HepG2 (cell line): Measurements from ENCODE around the gene LIMA1. TPM values are rescaled to one million over a fixed set of nuclear protein-coding genes. Genes with fewer than 3 reads are reported as not detected.

Experiments
- ARID2 ChIP-seq: sonication (generic); formaldehyde crosslinking; IDR thresholded peaks from 2 replicates; pipeline ENCODE4 v1.8.1; 2022; ENCODE audit warnings: mild to moderate bottlenecking, missing genetic modification reagents, borderline replicate concordance
- ETV5 ChIP-seq: IDR thresholded peaks from 2 replicates; pipeline ENCODE4 v1.6.1; 2018; ENCODE audit warnings: missing biosample characterization, missing genetic modification reagents, inconsistent platforms, borderline replicate concordance
- FOXA3 ChIP-seq: IDR thresholded peaks from 2 replicates; pipeline ENCODE4 v1.6.1; 2016; ENCODE audit warnings: missing genetic modification reagents, missing compliant biosample characterization
- GFI1 ChIP-seq: sonication (generic); formaldehyde crosslinking; IDR thresholded peaks from 2 replicates; pipeline ENCODE4 v1.5.0; 2020; ENCODE audit warnings: missing genetic modification reagents, mild to moderate bottlenecking, borderline replicate concordance
- NFATC3 ChIP-seq: sonication (generic); formaldehyde crosslinking; IDR thresholded peaks from 2 replicates; pipeline ENCODE4 v1.5.1; 2020; ENCODE audit warnings: mild to moderate bottlenecking, missing genetic modification reagents
- PCBP2 ChIP-seq: fragments of 200-400 bp; formaldehyde crosslinking; optimal IDR thresholded peaks from 2 replicates; pipeline ENCODE3; 2018; ENCODE audit warnings: low read length, low read depth; ENCODE audit not compliant: poor library complexity, severe bottlenecking
- SAFB2 ChIP-seq: sonication (generic); formaldehyde crosslinking; IDR thresholded peaks from 2 replicates; pipeline ENCODE4 v1.5.1; 2020; ENCODE audit warnings: missing genetic modification reagents, low read depth, mild to moderate bottlenecking, borderline replicate concordance
- SALL1 ChIP-seq: sonication (generic); formaldehyde crosslinking; IDR thresholded peaks from 2 replicates; pipeline ENCODE4 v1.8.0; 2022; ENCODE audit warnings: mild to moderate bottlenecking, missing genetic modification reagents
- ZNF33A ChIP-seq: sonication (generic); formaldehyde crosslinking; IDR thresholded peaks from 2 replicates; pipeline ENCODE4 v1.5.1; 2020; ENCODE audit warnings: missing genetic modification reagents, mild to moderate bottlenecking, moderate library complexity, borderline replicate concordance
- ZNF33B ChIP-seq: sonication (generic); formaldehyde crosslinking; IDR thresholded peaks from 2 replicates; pipeline ENCODE4 v1.5.1; 2020; ENCODE audit warnings: mild to moderate bottlenecking, missing genetic modification reagents
- polyA plus RNA-seq, 8 experiments: library from polyadenylated mRNA; depleted of rRNA in 3 of 8; stranded (reverse) in 7 of 8; unstranded in 1 of 8; fragments of >200 nt; fragmentation: Illumina TruSeq in 4 of 8; extraction: Trizol in 4 of 8; gene quantifications; 2 replicates each; pipeline versions ENCODE4 v1.2.1 to v1.2.3, GENCODE V29; 2011 to 2016; ENCODE audit warnings: low read depth in 4 of 8, missing spikeins in 1 of 8, mixed read lengths in 1 of 8; ENCODE audit not compliant: insufficient read depth in 1 of 8
- total RNA-seq, 5 experiments: library from RNA; depleted of rRNA; stranded (reverse); fragments of >200 nt; fragmentation: Illumina TruSeq; extraction: Trizol; gene quantifications; 2 replicates each; pipeline ENCODE4 v1.2.3, GENCODE V29; 2016; ENCODE audit warnings: low read depth in 1 of 5
- TF ChIP-seq, protein P1 (sequence below): sonication (generic); formaldehyde crosslinking; IDR thresholded peaks from 2 replicates; pipeline ENCODE4 v1.4.0; 2020; ENCODE audit warnings: missing genetic modification reagents
- TF ChIP-seq, protein P2 (sequence below), 2 experiments: sonication (generic) in 1 of 2; formaldehyde crosslinking in 1 of 2; IDR thresholded peaks; 2 replicates each; pipeline versions ENCODE4 v1.5.1 to v1.6.1; 2011 to 2020; ENCODE audit warnings: borderline replicate concordance in 1 of 2, low read depth in 1 of 2, low read length in 1 of 2, mild to moderate bottlenecking in 1 of 2, missing genetic modification reagents in 1 of 2, moderate library complexity in 1 of 2
- TF ChIP-seq, protein P3 (sequence below), 2 experiments: sonication (generic) in 1 of 2; formaldehyde crosslinking in 1 of 2; IDR thresholded peaks; 2 replicates each; pipeline versions ENCODE4 v1.4.0 to v1.6.1; 2018 to 2020; ENCODE audit warnings: missing genetic modification reagents in 2 of 2, borderline replicate concordance in 1 of 2, low read depth in 1 of 2, mild to moderate bottlenecking in 1 of 2, missing biosample characterization in 1 of 2
- TF ChIP-seq, protein P4 (sequence below): sonication (generic); formaldehyde crosslinking; IDR thresholded peaks from 2 replicates; pipeline ENCODE4 v1.5.0; 2020; ENCODE audit warnings: missing genetic modification reagents
- TF ChIP-seq, protein P5 (sequence below): sonication (generic); formaldehyde crosslinking; IDR thresholded peaks from 2 replicates; pipeline ENCODE4 v1.5.0; 2020; ENCODE audit warnings: mild to moderate bottlenecking, missing genetic modification reagents, moderate library complexity
- TF ChIP-seq, protein P6 (sequence below): sonication (generic); formaldehyde crosslinking; IDR thresholded peaks from 2 replicates; pipeline ENCODE4 v1.4.0; 2020; ENCODE audit warnings: mild to moderate bottlenecking, missing genetic modification reagents, borderline replicate concordance

Gene LIMA1
- total and polyA plus RNA-seq, 2 of the 13 experiments (the other 11 are each of a cell fraction or from before 2014, with no cell fraction given) = 13.0 to 19.8 TPM

DNA sequence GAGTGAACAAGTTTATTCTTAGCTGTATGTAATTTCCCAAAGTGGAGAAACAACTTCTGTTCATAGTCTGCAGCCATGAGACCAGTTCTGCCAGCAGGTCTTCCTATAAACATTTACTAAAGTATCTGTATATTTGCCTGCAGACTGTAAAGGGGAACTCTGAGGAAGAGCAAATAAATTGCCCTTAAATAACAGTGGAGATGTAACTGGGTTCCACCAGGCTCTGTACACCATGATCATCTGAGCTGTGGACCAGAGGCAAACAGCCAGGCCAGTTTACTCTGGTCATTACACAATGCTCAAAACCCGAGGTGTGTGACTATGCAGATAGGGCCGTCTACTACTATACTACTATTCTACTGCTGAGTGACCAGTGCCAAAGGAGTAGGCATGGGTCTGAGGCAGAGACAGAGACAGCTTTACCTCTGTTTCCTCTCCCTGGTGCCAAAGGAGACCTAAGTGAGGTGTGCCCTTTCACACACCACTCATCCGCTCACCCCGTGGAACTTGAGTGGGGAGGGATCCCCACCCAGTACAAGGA is 95.0 kb downstream of the LIMA1 start (continued):
- TF ChIP-seq, protein P1, sequence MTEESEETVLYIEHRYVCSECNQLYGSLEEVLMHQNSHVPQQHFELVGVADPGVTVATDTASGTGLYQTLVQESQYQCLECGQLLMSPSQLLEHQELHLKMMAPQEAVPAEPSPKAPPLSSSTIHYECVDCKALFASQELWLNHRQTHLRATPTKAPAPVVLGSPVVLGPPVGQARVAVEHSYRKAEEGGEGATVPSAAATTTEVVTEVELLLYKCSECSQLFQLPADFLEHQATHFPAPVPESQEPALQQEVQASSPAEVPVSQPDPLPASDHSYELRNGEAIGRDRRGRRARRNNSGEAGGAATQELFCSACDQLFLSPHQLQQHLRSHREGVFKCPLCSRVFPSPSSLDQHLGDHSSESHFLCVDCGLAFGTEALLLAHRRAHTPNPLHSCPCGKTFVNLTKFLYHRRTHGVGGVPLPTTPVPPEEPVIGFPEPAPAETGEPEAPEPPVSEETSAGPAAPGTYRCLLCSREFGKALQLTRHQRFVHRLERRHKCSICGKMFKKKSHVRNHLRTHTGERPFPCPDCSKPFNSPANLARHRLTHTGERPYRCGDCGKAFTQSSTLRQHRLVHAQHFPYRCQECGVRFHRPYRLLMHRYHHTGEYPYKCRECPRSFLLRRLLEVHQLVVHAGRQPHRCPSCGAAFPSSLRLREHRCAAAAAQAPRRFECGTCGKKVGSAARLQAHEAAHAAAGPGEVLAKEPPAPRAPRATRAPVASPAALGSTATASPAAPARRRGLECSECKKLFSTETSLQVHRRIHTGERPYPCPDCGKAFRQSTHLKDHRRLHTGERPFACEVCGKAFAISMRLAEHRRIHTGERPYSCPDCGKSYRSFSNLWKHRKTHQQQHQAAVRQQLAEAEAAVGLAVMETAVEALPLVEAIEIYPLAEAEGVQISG (CRISPR knock-in tag) = no peak
- TF ChIP-seq FOXA3 (CRISPR knock-in tag) (peak; percentile 76), ZNF33B (CRISPR knock-in tag) (no peak), GFI1 (CRISPR knock-in tag) (no peak), NFATC3 (CRISPR knock-in tag) (no peak), ETV5 (CRISPR knock-in tag) (no peak; the same call in 1 of the 2 replicates), SALL1 (CRISPR knock-in tag) (peak; percentile 70), ARID2 (CRISPR knock-in tag) (0 out of 2 replicates have a peak, but pooled peaks have one; percentile 36), SAFB2 (CRISPR knock-in tag) (no peak), PCBP2 (no peak), ZNF33A (CRISPR knock-in tag) (no peak)
- TF ChIP-seq, protein P2, sequence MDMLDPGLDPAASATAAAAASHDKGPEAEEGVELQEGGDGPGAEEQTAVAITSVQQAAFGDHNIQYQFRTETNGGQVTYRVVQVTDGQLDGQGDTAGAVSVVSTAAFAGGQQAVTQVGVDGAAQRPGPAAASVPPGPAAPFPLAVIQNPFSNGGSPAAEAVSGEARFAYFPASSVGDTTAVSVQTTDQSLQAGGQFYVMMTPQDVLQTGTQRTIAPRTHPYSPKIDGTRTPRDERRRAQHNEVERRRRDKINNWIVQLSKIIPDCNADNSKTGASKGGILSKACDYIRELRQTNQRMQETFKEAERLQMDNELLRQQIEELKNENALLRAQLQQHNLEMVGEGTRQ (IDR thresholded peaks at IDR 0.05; ENCODE audit: low read depth, low read length) = no peak
- TF ChIP-seq, protein P2 (CRISPR knock-in tag; IDR thresholded peaks at IDR 0.05; ENCODE audit: borderline replicate concordance) = no peak
- TF ChIP-seq, protein P3, sequence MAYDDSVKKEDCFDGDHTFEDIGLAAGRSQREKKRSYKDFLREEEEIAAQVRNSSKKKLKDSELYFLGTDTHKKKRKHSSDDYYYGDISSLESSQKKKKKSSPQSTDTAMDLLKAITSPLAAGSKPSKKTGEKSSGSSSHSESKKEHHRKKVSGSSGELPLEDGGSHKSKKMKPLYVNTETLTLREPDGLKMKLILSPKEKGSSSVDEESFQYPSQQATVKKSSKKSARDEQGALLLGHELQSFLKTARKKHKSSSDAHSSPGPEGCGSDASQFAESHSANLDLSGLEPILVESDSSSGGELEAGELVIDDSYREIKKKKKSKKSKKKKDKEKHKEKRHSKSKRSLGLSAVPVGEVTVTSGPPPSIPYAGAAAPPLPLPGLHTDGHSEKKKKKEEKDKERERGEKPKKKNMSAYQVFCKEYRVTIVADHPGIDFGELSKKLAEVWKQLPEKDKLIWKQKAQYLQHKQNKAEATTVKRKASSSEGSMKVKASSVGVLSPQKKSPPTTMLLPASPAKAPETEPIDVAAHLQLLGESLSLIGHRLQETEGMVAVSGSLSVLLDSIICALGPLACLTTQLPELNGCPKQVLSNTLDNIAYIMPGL (CRISPR knock-in tag; IDR thresholded peaks at IDR 0.05; ENCODE audit: borderline replicate concordance in 1 of 2, low read depth in 1 of 2) = no peak
- TF ChIP-seq, protein P4, sequence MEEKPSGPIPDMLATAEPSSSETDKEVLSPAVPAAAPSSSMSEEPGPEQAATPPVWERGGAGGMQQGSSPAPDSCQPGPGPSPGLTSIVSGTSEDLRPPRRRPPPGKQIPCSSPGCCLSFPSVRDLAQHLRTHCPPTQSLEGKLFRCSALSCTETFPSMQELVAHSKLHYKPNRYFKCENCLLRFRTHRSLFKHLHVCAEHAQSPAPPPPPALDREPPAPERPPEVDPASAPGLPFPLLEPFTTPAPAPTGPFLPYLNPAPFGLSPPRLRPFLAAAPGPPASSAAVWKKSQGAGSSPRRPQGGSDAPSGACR (CRISPR knock-in tag) = peak; percentile 46; the same call in 1 of the 2 replicates
- TF ChIP-seq, protein P5, sequence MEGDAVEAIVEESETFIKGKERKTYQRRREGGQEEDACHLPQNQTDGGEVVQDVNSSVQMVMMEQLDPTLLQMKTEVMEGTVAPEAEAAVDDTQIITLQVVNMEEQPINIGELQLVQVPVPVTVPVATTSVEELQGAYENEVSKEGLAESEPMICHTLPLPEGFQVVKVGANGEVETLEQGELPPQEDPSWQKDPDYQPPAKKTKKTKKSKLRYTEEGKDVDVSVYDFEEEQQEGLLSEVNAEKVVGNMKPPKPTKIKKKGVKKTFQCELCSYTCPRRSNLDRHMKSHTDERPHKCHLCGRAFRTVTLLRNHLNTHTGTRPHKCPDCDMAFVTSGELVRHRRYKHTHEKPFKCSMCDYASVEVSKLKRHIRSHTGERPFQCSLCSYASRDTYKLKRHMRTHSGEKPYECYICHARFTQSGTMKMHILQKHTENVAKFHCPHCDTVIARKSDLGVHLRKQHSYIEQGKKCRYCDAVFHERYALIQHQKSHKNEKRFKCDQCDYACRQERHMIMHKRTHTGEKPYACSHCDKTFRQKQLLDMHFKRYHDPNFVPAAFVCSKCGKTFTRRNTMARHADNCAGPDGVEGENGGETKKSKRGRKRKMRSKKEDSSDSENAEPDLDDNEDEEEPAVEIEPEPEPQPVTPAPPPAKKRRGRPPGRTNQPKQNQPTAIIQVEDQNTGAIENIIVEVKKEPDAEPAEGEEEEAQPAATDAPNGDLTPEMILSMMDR (CRISPR knock-in tag) = no peak; the same call in 1 of the 2 replicates
- TF ChIP-seq, protein P6, sequence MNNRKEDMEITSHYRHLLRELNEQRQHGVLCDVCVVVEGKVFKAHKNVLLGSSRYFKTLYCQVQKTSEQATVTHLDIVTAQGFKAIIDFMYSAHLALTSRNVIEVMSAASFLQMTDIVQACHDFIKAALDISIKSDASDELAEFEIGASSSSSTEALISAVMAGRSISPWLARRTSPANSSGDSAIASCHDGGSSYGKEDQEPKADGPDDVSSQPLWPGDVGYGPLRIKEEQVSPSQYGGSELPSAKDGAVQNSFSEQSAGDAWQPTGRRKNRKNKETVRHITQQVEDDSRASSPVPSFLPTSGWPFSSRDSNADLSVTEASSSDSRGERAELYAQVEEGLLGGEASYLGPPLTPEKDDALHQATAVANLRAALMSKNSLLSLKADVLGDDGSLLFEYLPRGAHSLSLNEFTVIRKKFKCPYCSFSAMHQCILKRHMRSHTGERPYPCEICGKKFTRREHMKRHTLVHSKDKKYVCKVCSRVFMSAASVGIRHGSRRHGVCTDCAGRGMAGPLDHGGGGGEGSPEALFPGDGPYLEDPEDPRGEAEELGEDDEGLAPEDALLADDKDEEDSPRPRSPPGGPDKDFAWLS = no peak
